IPS DF 19.7 (cell line): ENCODE data around the gene CHST11.

ENCODE experiments used
- DNase-seq: peaks from one replicate; pipeline ENCODE4 v3.0.0-alpha.2; 2013; ENCODE audit warnings: low read depth, low spot score

Gene CHST11

GRCh38 chr12:104583301-104583700, 126.6 kb downstream of the CHST11 start:
- no peak for DNase-seq

GRCh38 chr12:104585448-104586055, 128.8 kb downstream of the CHST11 start:
- no peak for DNase-seq

GRCh38 chr12:104586351-104586919, 129.7 kb downstream of the CHST11 start:
- DNase-seq: no peak

DNA sequence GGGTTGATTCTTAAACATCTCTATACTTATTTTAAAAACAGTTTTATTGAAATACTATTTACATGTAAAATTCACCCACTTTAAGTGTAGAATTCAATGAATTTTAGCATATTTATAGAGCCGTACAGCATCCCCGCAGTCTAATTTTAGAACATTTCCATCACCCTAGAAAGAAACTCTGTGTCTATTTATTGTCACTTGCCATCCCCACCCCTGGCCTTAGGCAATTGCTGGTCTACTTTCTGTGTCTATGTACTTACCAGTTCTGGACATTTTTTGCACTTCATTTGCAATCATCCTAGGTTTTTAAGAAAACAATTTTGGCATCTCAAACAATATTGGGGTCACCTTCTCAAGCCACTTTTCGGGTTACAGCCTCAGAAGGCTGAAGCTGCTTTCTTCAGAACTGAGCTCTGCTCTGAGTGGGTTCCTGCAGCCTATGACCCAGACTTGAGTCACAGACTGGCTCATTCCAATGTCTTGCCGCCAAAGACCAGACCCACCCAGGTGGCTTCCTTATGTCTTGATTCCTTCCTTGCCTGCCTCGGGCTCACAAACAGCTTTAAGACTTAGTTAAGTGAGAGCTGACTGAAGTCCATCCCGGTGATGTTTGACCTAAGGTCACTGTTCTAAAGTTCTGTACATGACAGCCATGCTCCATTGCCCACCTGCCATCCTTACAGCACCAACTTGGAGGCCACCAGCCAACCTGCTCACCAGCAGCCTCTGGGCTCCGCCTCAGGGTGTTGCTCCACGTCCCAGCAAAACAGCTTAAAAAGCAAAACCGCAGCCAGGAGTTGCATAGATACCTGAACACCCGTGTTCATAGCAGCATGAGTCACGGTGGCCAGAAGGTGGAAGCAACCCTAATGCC, 131.5 kb downstream of the CHST11 start:
- DNase-seq: no peak

- DNase-seq: no peak
Measured at GRCh38 chr12:104588921-104589590, 132.3 kb downstream of the CHST11 start.

GRCh38 chr12:104590022-104590421, 133.3 kb downstream of the CHST11 start:
- no peak for DNase-seq

- no peak for DNase-seq
Measured at GRCh38 chr12:104591257-104591885, 134.6 kb downstream of the CHST11 start.

GRCh38 chr12:104593482-104593881, 136.7 kb downstream of the CHST11 start:
- DNase-seq: no peak

DNA sequence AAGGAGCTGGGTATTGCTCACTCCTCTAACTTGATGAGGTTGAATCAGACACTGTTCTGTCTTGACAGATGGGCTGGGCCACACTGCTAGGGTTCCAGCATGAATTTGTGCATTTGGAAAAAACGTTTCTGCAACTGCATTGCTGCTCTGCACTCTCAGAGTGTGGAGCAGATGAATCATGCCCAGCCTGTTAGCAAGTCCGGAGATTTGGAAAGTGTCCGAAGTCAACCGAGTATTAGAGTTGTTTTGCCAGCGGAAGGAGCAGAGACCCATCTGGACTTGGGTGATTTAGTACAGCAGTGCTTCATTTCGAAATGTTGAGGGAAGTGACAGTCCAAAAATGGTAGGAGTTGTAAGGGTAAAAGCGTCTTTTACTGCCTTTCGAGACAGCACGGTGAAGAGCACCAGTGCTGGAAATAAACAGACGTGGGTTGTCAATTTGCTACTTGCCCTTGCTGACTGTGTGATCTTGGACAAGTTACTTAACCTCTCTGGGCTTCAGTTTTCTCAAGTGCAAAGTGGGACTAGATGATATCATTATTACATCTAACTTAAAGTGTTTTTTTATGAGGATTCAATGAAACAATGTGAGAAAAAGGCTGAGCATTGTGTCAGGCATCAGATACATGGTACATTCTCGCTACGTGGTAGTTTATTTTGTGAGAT, 139.5 kb downstream of the CHST11 start:
- DNase-seq: no peak

DNA sequence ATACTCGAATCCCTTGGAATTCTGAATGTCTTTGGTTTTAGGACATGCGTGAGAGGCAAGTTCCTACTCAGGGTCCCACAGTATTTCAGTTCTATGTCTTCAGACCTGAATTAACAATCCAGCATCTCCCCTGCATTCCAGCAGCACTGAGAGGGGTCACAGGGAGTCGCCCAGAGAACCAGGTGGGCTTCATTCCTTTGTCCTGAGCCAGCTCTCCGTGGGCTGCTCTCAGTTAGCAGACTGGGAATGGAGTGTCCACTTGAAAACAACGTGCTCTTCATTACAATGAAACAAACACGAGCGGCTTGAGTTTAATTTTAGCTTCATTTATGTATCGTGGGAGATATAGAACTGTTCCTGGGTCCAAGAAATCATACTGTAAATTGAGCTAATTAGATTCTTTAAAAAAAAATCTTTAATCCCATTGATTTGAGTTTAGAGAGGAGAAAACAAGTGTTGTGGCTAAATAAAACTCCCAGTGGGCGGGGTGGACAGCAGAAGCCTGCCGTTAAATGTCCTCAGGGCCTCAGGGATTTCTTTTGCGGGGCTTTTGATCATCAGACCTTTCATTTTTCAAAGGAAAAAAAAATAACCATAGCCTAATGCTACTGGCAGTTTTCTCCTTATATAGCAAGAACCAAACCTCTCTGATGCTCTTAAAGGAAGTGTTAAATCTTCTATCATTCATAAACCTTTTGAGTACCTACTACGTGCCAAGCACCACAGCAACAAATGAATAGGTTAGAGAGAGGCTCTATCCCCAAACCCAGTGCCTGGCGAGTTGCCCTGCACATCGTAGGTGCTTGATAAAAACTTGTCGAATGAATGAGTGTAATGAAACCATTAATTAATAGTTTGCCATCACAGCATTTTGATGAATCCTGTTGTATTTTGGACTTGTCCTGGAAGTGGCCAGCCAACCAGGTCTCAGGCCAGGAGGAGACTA, 140.4 kb downstream of the CHST11 start:
- DNase-seq: no peak

DNA sequence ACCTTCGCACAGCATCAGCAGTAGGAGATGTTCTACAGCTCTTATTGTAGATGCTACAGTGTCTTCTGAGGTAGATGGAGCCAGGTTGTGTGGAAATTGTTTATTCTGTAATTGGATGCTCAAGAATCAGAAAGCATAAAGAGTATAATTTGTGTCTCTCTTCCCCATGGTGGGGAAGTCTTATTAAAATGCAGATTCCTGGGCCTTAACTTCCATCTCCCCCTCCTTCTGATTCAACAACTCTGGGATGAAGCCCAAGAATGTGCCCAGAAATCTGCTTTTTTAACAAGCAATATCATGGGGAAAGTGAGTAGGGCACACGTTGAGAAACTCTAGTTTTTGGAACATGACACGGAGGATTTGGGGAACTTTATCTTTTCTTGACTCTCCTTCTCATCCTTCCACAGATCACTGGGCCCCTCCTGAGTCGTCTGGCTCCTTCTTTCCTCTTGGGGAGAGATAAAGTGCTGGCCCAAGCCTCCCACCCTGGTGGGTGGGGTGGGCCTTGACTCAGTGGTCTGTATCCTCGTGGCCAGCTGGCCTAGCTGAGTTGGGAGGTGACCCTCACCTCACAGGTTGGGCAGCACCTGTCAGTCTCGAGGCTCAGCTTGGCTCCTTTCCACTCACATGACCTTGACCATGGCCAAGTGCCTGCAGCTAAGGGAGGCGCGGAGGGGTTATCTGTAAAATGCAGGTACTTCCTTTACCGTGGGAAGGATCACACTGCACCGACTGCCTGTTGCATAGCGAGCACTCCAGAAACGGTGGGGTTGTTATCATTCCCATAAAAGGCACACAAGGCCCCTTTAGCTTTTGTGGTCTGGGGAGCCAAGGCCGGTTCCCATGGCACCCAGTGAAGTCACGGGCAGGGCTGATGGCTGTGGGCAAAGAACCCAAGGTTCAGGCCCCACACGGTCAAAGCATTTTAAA, 141.9 kb downstream of the CHST11 start:
- no peak for DNase-seq

GRCh38 chr12:104599272-104600035, 142.7 kb downstream of the CHST11 start:
- DNase-seq: no peak

- DNase-seq: no peak
Measured at GRCh38 chr12:104600036-104600712, 143.4 kb downstream of the CHST11 start.

DNA sequence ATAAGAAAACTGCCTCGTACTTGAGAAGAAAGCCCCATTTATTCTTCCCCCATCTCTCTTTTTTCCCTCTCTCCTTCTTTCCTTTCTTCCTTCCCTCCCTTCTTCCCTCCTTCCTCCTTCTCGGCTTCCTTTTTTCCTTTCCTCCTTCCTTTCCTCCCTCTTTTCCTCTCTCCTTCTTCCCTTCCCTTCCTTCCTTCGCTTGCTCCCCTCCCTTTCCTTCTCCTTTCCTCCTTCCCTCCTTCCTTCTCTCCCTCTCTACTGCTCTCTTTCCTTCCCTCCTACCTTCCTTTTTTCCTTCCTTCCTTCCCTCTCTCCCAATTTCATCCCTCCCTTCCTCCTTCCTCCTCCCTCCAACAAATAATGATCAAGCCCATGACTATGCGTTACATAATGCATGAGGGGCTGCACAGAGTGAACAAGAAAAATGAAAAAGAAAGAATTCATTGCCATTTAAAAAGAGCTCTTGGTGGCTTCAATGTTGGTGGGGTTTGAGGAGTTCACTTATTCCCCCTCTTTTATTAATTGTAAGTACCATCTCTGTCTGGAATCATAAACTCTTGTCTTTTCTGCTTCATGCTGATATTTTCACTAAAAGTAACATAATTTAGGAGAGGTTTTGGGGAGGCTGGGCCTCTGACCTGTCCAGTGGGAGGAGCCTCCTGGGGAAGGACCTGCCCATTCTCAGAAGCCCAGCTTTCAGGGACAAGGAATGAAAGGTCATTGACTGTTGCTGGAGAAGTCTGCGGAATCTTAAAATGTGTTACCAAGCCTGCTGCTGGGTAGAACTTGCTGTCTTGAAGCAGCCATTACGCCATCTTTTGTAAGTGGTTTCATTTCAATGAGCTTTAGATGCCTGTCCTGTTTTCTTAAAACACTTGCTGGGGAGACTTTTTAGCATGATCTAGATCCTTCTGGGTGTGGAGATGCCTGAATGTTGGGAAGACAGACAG, 144.3 kb downstream of the CHST11 start:
- DNase-seq: no peak

GRCh38 chr12:104602406-104602805, 145.7 kb downstream of the CHST11 start:
- DNase-seq: no peak

- DNase-seq: no peak
Measured at GRCh38 chr12:104602896-104603295, 146.1 kb downstream of the CHST11 start.
